Measurements from ENCODE around the gene IRX2. TPM values are rescaled to one million over a fixed set of nuclear protein-coding genes. Genes with fewer than 3 reads are reported as not detected.

IRX2 gene
- polyA plus RNA-seq, 1 donor from 2014 or later, result 0.95 TPM

GRCh38 chr5:2704806-2705645 is 46.5 kb downstream of the IRX2 start:
- Histone ChIP-seq H3K9ac (ENCODE audit: low read length) (no peak overlapping the region), H3K27me3 (ENCODE audit: insufficient read depth, low read depth, low read length) (no peaks in the 10 kb centered on the region), H2AFZ (ENCODE audit: low read depth, low read length) (no peak overlapping the region), H3K4me3 (ENCODE audit: low read length) (no peak overlapping the region), H3K4me2 (ENCODE audit: low read length) (no peak overlapping the region), H3K27ac (ENCODE audit: low read length) (no peak overlapping the region), H3K36me3 (ENCODE audit: insufficient read depth, low read length) (no peaks in the 10 kb centered on the region), H3K9me2 (ENCODE audit: insufficient read depth, low read length) (no peaks in the 10 kb centered on the region), H3K79me2 (replicated peaks; ENCODE audit: insufficient read depth, low read length) (no peaks in the 10 kb centered on the region), H3F3A (ENCODE audit: insufficient read depth, low read length, poor library complexity, severe bottlenecking) (no peaks in the 10 kb centered on the region), H4K20me1 (ENCODE audit: insufficient read depth) (no peaks in the 10 kb centered on the region), H3K9me3 (ENCODE audit: low read length) (no peaks in the 10 kb centered on the region)
- TF ChIP-seq POLR2AphosphoS5 (IDR thresholded peaks at IDR 0.05) (no peak), REST (IDR thresholded peaks at IDR 0.05; ENCODE audit: borderline replicate concordance) (no peak), RAD21 (conservative IDR thresholded peaks at IDR 0.05) (no peak), MXI1 (conservative IDR thresholded peaks at IDR 0.05; ENCODE audit: poor library complexity, severe bottlenecking) (no peak), EZH2 (IDR thresholded peaks at IDR 0.05; ENCODE audit: borderline replicate concordance, insufficient read depth, low read length, poor library complexity, severe bottlenecking) (no peak), TAF1 (IDR thresholded peaks at IDR 0.05; ENCODE audit: low read depth) (no peak), EP300 (conservative IDR thresholded peaks at IDR 0.05; ENCODE audit: poor library complexity, severe bottlenecking) (no peak), SMC3 (conservative IDR thresholded peaks at IDR 0.05; ENCODE audit: poor library complexity) (no peak)
- TF ChIP-seq, protein P1, sequence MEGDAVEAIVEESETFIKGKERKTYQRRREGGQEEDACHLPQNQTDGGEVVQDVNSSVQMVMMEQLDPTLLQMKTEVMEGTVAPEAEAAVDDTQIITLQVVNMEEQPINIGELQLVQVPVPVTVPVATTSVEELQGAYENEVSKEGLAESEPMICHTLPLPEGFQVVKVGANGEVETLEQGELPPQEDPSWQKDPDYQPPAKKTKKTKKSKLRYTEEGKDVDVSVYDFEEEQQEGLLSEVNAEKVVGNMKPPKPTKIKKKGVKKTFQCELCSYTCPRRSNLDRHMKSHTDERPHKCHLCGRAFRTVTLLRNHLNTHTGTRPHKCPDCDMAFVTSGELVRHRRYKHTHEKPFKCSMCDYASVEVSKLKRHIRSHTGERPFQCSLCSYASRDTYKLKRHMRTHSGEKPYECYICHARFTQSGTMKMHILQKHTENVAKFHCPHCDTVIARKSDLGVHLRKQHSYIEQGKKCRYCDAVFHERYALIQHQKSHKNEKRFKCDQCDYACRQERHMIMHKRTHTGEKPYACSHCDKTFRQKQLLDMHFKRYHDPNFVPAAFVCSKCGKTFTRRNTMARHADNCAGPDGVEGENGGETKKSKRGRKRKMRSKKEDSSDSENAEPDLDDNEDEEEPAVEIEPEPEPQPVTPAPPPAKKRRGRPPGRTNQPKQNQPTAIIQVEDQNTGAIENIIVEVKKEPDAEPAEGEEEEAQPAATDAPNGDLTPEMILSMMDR (IDR thresholded peaks at IDR 0.05; ENCODE audit: poor library complexity, severe bottlenecking), result no peak

DNA sequence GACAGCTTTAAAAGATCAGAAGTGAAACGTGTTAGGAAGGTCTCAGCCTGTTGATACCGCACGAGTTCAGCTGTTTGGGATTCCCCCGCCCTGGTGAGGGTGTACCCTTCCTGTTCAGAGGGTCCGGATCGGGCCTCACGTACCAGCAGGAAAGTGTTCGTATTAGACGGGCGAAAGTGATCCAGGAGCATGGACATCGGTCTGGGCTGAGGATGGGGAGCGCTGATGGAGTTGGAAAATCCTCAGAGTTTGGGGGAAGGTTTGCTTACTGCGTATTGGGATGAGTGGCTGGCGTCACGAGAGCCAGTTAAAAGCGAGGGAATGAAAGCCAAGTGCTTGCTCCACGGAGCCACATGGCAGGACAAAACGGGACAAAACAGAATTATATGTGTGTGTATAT is 47.4 kb downstream of the IRX2 start:
- Histone ChIP-seq H3K27me3 (ENCODE audit: insufficient read depth, low read depth, low read length) (no peaks in the 10 kb centered on the region), H3K9me2 (ENCODE audit: insufficient read depth, low read length) (no peaks in the 10 kb centered on the region), H3K36me3 (ENCODE audit: insufficient read depth, low read length) (no peaks in the 10 kb centered on the region), H3K4me2 (ENCODE audit: low read length) (no peak overlapping the region), H2AFZ (ENCODE audit: low read depth, low read length) (no peak overlapping the region), H3K9ac (ENCODE audit: low read length) (no peak overlapping the region), H4K20me1 (ENCODE audit: insufficient read depth) (no peaks in the 10 kb centered on the region), H3K9me3 (ENCODE audit: low read length) (no peaks in the 10 kb centered on the region), H3K79me2 (replicated peaks; ENCODE audit: insufficient read depth, low read length) (no peaks in the 10 kb centered on the region), H3K4me3 (ENCODE audit: low read length) (no peak overlapping the region), H3F3A (ENCODE audit: insufficient read depth, low read length, poor library complexity, severe bottlenecking) (no peaks in the 10 kb centered on the region), H3K27ac (ENCODE audit: low read length) (no peak overlapping the region)
- no peak for TF ChIP-seq SMC3 (conservative IDR thresholded peaks at IDR 0.05; ENCODE audit: poor library complexity)

All from neural cell (in vitro differentiated cells).